Activated CD4-positive, CD25-positive, alpha-beta regulatory T cell treated with anti-CD3 and anti-CD28 coated beads, Interleukin-2, amount 50 U/mL, for 24 hours (primary cell): ENCODE results near the gene PAX5.

ENCODE experiments used
- ATAC-seq, 2 donors: fragments of 150-1000 bp; cut with Tn5 transposase; one replicate each; pipeline ENCODE4 v1.10.0; 2021; ENCODE audit warnings: mild to moderate bottlenecking in 1 of 2, moderate library complexity in 1 of 2

The PAX5 gene

GRCh38 chr9:36986468-36987408 is 47.3 kb downstream of the PAX5 start:
- no peak for ATAC-seq

GRCh38 chr9:36985769-36986467 is 48.1 kb downstream of the PAX5 start:
- no peak for ATAC-seq

DNA sequence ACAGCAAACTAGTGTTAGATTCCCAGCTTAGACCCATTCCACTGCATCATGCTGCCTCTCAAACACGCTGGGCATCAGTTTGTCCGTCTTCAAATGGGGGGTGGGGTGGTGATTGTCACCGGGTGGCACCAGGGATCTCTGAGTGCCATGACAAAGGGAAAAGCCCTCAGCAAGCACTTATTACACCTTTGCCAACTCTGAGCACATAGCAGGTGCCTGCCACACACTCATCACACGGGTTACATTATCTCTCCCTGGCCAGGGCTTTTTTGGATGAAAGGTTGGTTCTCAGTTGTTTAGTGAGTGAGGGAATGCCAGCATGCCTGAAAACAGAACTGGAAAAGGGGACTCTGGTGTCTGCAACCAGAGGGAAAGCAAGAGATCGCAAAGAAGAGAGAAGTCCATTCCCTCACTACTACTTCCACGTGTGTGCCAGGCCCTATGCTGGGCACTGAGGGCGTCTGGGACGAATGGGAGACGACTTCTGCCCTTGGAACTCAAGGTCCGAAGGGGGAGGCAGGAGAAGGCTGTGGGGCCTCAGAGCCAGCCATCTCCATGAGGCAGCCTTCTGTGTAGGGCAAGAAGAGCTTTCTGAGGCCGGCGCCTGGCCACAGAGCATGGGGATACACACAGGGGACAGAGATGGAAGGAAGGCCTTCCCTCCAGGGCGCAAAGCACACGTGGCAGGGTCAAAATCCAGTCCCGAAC is 48.9 kb downstream of the PAX5 start:
- ATAC-seq, result no peak

DNA sequence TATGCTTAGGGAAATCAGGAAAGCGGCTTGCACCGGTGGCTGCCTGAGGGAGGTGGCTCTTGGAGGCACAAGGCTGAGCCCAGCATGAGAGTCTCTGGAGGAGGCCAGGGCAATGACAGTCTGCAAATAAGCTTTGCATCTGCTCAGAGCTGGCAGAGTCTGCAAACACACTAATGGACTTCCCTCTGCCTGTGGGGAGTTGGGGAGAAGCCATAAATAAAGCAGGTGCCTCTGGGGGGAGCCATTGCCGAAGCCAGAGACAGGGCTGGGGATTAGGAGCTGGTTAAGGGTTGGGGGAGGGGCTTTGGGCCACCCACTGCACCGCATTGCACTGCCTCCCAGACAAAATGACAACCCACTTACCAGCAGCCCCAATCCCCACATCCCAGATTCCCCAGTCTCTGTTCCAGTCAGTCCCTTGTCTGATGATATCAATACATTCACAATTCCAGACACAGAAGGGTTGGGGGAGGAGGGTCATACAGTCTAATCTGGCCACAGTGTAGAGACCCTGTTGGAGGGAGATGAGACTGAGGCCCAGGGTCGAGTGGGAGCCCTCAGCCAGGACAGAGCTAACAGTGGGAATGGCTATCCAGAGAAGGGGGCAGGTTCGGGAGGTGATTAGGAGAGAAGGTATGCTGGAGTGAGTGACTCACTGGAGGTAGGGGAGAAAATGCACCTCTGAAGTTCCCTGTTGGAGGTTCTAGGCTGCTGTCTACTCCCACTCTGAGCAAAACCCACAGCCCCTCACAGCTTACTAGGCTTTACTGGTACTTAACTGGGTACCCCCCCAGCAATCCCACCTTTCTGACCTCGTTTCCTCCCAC is 53.7 kb downstream of the PAX5 start:
- no peak for ATAC-seq

- ATAC-seq, result no peak
Observed at GRCh38 chr9:36976371-36977030, 57.6 kb downstream of the PAX5 start.

GRCh38 chr9:36974731-36975130 is 59.3 kb downstream of the PAX5 start:
- ATAC-seq, result no peak

DNA sequence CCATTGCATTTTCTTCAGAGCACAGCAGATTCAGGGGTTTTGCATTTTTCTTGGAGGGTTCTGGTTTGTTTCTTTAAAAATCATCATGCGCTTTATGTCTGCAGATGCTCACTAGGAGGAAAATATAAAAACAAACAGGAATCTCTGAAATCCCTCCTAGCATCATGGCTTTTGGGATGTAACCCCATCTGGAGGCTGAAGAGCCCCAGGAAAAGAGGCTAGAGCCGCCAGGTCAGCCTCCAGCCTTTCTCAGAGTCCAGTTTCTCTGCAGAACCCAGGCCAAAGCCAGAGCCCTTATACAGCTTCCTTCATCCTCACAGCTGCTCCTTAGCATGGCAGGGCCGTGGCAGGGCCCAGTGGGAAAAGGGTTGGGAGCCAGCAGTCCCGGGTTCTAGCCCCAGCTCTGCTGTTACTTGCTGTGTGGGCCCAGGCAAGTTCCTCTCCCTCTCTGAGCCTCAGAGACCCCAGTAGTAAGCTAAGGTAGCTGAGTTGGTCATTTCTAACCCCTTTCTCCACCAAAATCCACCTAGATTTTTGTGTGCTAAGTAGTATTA is 62.1 kb downstream of the PAX5 start:
- no peak for ATAC-seq

DNA sequence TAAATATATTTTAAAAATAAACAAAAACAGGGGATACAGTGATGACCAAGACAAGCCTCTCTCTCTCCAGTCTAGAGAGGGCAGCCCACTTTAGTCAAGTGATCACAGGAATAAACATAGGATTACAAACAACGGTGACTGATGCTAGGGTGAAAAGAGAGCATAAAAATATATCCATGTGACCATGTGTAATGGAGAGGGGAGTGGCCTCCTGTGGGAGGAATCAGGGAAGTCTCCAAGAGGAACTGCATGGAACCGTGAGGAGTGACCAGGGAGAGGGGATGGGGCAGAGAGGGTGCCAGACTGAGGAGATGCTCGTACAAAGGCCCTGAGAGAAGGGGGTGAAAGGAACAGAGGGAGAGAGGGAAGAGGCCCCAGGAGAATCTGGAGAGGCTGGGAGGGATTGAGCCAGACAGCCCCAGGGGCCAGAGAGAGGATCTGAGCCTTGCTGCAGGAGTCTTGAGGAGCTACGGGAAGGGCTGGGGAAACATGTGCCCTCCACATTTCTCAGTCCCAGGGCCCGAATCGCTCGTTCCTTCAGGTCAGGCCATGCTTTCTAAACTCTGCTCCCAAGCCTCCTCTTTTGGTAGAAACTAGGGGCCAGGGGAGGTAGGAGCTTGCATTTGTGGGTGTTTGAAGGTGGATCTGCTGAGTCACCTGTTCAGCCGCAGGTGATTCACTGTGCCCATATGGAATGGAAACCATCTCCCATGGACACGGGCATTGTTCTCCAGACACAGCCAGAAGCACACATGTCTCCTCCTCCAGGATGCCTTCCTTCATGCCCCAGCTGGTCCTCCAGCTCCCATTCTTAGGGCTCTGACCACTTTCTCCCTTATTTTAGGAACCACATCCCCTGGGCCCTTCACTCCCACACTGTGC is 63.8 kb downstream of the PAX5 start:
- ATAC-seq, result no peak

DNA sequence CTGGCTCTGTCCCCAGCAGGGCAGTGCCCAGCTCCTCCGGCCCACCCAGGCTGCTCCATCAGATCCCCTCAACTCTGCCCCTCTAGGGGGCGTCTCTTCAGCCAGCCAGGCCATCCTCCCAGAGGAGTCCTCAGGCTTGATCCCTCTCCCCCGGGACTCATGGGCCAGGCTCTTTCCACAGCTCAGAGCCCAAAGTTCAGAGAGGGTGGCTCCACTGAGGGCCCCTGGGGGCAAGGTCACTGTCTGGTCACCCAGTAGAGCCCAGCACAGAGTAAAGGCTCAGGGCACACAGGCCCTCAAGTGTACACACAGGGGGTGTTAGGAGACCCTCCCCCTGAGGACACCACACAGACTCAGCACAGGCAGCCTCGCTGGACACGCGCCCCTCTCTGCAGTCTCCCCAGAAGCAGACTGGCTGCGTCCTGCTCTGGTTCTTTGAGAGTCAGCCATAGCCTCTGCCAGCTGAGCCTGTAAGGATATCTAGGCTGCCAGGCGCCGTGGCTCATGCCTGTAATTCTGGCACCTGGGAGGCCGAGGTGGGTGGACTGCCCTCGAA is 64.8 kb downstream of the PAX5 start:
- no peak for ATAC-seq

- ATAC-seq, result no peak
Observed at GRCh38 chr9:36968574-36969215, 65.4 kb downstream of the PAX5 start.

- ATAC-seq, result no peak
Observed at GRCh38 chr9:36967997-36968396, 66.1 kb downstream of the PAX5 start.

- ATAC-seq, result no peak
Observed at GRCh38 chr9:36966371-36967097, 67.5 kb downstream of the PAX5 start.

GRCh38 chr9:36964791-36965190 is 69.3 kb downstream of the PAX5 start:
- no peak for ATAC-seq

GRCh38 chr9:36963346-36963745 is 70.7 kb downstream of the PAX5 start:
- ATAC-seq, result no peak

- no peak for ATAC-seq
Observed at GRCh38 chr9:36962691-36963090, 71.4 kb downstream of the PAX5 start.

DNA sequence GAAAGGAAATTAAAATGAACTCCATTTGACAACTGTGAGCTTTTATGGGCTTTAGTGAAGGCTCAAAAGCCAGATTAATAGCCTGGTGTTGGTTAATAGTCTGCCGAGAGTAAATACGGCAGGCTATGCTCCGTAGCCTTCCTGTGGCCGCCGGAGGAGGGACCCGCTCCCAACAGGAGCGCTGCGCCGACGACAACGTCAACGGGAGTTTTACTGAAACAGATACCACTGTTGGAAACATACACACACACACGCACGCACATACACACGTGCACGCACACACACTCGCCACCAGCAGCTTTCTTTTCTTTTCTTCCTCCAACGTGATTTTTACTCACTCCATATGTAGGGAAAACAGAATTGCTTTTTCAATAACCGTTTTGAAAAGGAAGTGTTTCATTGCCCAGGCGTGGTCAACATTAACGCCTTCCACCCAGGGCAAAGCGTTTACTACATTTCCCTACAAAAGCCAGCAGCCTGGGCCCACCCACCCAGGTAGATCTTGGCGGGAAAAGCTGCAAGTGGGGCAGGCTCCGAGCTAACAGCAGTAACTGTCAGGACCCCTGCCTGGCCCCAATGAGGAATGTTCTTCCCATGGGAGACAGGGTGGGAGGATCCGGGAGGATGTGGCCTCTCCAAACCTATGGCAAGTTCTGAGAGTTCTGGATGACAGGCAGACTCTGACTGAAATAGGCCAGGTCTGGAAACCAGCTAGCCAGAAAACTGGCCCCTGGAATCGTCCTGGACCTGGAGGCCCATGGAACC is 72.3 kb downstream of the PAX5 start:
- ATAC-seq, result no peak

DNA sequence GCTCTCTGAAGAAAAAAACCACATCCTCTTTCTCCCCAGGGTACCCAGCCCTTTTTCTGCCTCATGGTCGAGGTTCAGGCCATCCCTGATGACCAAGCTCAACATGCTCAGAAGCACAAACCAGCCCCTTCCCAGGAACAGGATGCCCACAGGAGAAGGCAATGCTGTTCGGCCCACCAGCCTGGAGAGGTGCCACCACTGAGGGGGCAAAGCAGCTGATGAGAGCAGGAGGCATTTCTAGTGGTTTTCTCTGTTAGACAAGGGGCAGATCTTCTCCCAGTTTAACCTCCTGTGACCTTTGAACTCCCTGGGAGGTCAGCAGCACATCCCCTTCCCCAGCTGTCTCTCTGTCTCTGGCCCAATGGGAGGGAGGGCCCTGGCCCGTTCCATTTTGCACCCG is 73.0 kb downstream of the PAX5 start:
- no peak for ATAC-seq

GRCh38 chr9:36960575-36960955 is 73.5 kb downstream of the PAX5 start:
- ATAC-seq, result no peak
